Glomerular visceral epithelial cell (primary cell): ENCODE results near the gene FGF22.
"Not testable (repeated sequence)": the region's sequence is repeated elsewhere in the genome, so short reads cannot be mapped to it uniquely, and the experiment has no call there.

Source experiments
- DNase-seq: peaks from one replicate; pipeline ENCODE4 v3.0.0-alpha.2; 2016; ENCODE audit errors: extremely low spot score

Gene FGF22

GRCh38 chr19:621819-622218 is 17.9 kb upstream of the FGF22 start:
- DNase-seq, result no peak

- DNase-seq, result no peak
These were observed 17.0 kb upstream of the FGF22 start for GRCh38 chr19:622666-623065.

- DNase-seq, result no peak
These were observed 16.3 kb upstream of the FGF22 start for GRCh38 chr19:623175-623916.

GRCh38 chr19:623974-624373 is 15.7 kb upstream of the FGF22 start:
- DNase-seq, result peak; percentile 63

GRCh38 chr19:624433-625109 is 15.1 kb upstream of the FGF22 start:
- no peak for DNase-seq

GRCh38 chr19:625257-625656 is 14.4 kb upstream of the FGF22 start:
- DNase-seq, result no peak

GRCh38 chr19:626566-626965 is 13.1 kb upstream of the FGF22 start:
- not testable (repeated sequence) for DNase-seq

GRCh38 chr19:628168-628567 is 11.5 kb upstream of the FGF22 start:
- DNase-seq, result no peak

GRCh38 chr19:629515-629914 is 10.2 kb upstream of the FGF22 start:
- DNase-seq, result not testable (repeated sequence)

- no peak for DNase-seq
These were observed 9.5 kb upstream of the FGF22 start for GRCh38 chr19:629961-630714.

GRCh38 chr19:632579-633067 is 7.1 kb upstream of the FGF22 start:
- peak; percentile 64 for DNase-seq

- DNase-seq, result peak; percentile 99
These were observed 6.5 kb upstream of the FGF22 start, which contains the start of gene POLRMT for GRCh38 chr19:633068-633785. POLRMT (minus strand) TSS chr19:633537; CDS start chr19:633512, 25 bp downstream.

GRCh38 chr19:633786-634639 is 5.7 kb upstream of the FGF22 start:
- no peak for DNase-seq

- no peak for DNase-seq
These were observed 4.6 kb upstream of the FGF22 start for GRCh38 chr19:634975-635652.

- no peak for DNase-seq
These were observed 800 bp upstream of the FGF22 start for GRCh38 chr19:638906-639252.

- DNase-seq, result no peak
These were observed 481 bp downstream of the FGF22 start for GRCh38 chr19:640161-640558.

GRCh38 chr19:640606-641189 is 1.0 kb downstream of the FGF22 start:
- no peak for DNase-seq

GRCh38 chr19:641702-642101 is 2.0 kb downstream of the FGF22 start:
- DNase-seq, result no peak

- no peak for DNase-seq
These were observed 3.4 kb downstream of the FGF22 start for GRCh38 chr19:642767-643727.
